NB4 (cell line): ENCODE data around the gene CFAP46.

Experiments used
- DNase-seq: peaks from one replicate; pipeline ENCODE4 v3.0.0; 2010; ENCODE audit warnings: low read depth
- H3K4me3 ChIP-seq: one replicate; pipeline ENCODE4 v1.5.1; 2011; ENCODE audit warnings: mild to moderate bottlenecking, low read depth, low read length, moderate library complexity
- MYC ChIP-seq: IDR thresholded peaks from 2 replicates; pipeline ENCODE4 v1.6.1; 2011; ENCODE audit warnings: low read depth, low read length
- POLR2A ChIP-seq: IDR thresholded peaks from 2 replicates; pipeline ENCODE4 v1.6.1; 2011; ENCODE audit warnings: mild to moderate bottlenecking; ENCODE audit not compliant: insufficient read length; ENCODE audit errors: extremely low read depth
- TF ChIP-seq, protein P1 (sequence below): IDR thresholded peaks from one replicate; pipeline ENCODE4 v1.5.1; 2012; ENCODE audit warnings: low read depth, low read length
- TF ChIP-seq, protein P2 (sequence below): IDR thresholded peaks from 2 replicates; pipeline ENCODE4 v1.6.1; 2011; ENCODE audit warnings: low read depth, low read length

Gene CFAP46

DNA sequence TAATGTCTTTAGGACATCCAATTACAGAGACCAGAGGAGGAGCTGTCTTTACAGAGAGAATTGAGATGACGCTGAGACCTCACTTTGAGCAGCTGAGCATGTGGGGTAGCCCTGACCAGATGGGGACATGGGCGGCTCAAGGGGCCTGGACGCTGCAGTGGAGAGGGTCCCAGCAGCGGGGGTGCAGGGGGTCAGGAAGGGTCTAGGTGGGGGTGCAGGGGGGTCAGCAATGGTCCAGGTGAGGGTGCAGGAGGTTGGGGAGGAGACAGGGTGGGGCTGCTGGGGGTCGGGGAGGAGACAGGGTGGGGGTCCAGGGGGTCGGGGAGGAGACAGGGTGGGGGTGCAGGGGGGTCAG is 43.2 kb upstream of the CFAP46 start:
- DNase-seq, result no peak
- no peak overlapping the region for H3K4me3 ChIP-seq
- TF ChIP-seq MYC (no peak), POLR2A (no peak)
- TF ChIP-seq, protein P1, sequence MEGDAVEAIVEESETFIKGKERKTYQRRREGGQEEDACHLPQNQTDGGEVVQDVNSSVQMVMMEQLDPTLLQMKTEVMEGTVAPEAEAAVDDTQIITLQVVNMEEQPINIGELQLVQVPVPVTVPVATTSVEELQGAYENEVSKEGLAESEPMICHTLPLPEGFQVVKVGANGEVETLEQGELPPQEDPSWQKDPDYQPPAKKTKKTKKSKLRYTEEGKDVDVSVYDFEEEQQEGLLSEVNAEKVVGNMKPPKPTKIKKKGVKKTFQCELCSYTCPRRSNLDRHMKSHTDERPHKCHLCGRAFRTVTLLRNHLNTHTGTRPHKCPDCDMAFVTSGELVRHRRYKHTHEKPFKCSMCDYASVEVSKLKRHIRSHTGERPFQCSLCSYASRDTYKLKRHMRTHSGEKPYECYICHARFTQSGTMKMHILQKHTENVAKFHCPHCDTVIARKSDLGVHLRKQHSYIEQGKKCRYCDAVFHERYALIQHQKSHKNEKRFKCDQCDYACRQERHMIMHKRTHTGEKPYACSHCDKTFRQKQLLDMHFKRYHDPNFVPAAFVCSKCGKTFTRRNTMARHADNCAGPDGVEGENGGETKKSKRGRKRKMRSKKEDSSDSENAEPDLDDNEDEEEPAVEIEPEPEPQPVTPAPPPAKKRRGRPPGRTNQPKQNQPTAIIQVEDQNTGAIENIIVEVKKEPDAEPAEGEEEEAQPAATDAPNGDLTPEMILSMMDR, result no peak
- TF ChIP-seq, protein P2, sequence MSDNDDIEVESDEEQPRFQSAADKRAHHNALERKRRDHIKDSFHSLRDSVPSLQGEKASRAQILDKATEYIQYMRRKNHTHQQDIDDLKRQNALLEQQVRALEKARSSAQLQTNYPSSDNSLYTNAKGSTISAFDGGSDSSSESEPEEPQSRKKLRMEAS, result no peak

DNA sequence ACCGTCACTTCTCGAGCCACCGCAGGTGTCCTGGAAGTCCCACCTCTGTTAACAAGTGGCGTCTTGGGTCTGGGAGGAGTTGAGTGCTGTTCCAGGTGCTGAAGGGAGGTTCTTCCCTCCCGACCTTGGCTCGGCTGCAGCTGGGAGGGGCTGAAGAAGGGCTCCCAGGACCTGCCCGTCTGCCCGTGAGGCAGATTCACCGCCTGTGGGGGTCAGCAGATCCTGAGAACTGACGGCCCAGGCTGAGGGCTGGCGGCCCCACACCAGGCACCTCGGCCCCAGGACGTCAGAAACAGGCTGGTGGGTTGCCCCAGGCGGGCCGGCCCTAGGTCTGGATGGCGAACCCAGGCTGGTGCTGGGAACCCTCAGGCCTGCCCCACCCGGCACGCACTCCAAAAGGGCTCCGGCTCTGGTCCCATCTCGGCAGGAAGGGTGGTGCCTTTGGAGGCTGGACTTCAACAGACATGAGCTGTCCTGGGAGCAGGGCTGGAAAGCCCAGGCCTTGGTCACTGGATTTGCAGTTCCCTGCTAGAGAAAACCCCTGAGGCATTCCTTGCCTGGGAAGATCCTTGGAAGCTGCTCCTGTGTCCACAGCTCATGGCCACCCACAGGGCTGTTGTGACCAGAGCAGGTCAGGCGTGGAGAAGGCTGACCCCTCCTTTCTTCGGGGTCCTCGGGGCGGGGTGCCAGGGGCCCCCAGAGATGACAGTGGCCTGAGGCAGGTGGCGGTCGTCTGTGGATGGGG is 42.6 kb upstream of the CFAP46 start:
- DNase-seq, result no peak
- no peak for TF ChIP-seq POLR2A
- no peak for TF ChIP-seq MYC
- TF ChIP-seq, protein P1, result no peak
- TF ChIP-seq, protein P2, result no peak
- H3K4me3 ChIP-seq, result no peak overlapping the region

DNA sequence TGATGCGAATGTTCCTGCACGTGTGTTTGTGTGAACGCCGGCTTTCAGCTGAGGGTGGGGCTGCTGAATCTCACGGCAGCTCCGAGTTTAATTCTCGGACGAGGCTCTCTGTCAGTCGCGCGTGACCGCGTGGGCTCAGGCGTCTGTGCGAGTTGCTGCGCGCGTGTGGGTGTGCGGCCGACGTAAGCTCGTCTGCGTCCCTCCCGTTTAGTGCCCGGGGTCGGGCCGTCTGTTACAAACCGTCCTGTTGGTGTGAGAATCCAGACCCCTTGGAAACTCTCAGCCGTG is 41.6 kb upstream of the CFAP46 start:
- no peak for DNase-seq
- no peak overlapping the region for H3K4me3 ChIP-seq
- TF ChIP-seq, protein P2, result no peak
- TF ChIP-seq, protein P1, result no peak
- TF ChIP-seq MYC (no peak), POLR2A (no peak)

DNA sequence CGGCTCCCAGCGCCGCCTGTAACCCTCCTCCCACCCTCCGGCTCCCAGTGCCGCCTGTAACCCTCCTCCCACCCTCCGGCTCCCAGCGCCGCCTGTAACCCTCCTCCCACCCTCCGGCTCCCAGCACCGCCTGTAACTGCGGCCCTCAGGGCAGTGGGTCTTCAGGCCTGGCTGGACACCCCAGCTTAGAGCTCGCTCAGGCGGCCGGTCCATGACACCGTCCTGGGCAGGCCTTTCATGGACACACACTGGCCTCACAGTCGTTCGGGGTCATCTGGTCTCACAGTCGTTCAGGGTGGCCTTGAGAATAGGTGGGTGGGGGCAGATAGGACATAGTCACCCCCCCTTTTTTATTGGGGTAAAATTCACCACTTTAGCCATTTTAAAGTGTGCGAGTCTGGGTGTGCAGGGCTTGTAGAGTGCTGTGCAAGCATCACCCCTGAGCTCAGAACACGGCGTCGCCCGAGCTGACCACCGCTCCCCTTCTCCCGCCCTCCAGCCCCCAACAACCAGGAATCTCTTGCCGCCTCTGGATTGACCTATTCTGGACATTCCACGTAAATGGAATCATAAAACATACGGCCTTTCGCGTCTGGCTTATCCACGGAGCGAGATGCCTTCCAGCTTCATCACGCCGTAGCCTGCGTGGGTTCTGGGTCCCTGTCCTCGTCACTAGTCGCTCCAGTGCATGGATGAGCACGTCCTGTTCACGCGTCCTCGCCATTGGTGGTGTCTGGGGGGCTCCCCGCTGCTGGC is 41.1 kb upstream of the CFAP46 start:
- DNase-seq, result no peak
- H3K4me3 ChIP-seq, result no peak overlapping the region
- TF ChIP-seq POLR2A (no peak), MYC (no peak)
- TF ChIP-seq, protein P1, result no peak
- TF ChIP-seq, protein P2, result no peak

DNA sequence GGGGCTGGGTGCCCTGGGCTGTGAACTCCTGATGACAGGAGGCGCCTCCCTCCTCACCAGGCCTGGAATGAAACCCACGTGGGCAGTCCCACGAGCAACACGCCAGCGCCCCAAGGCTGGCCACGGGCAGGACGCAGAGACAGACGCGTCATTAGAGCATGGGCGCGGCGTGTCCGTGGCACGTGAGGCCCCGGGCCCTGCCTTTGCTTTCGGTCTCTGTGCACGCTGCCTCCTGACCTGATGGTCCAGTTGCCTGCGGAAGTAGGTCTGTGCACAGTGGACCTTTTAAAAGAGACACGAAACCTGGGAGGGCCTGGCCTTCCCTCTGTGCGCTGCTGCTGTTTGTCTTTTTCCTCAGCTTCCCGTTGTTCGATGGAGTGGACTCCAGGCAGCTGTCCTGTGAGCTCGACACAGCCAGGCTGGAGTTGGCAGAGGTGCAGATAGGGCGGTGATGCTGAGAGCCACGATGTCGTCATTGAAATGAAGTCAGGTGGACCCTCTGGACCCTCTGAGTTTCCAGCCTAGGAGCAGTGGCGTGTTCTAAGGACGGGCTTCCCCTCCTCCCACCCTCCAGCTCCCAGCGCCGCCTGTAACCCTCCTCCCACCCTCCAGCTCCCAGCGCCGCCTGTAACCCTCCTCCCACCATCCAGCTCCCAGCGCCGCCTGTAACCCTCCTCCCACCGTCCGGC is 40.1 kb upstream of the CFAP46 start:
- no peak for DNase-seq
- no peak overlapping the region for H3K4me3 ChIP-seq
- TF ChIP-seq POLR2A (no peak), MYC (no peak)
- TF ChIP-seq, protein P2, result no peak
- TF ChIP-seq, protein P1, result no peak
